Esophagus squamous epithelium (tissue), 5 donors: Measurements from ENCODE around the gene NLE1. TPM values are rescaled to one million over a fixed set of nuclear protein-coding genes. Genes with fewer than 3 reads are reported as not detected.

Experiments
- DNase-seq: peaks from one replicate; lab custom pipeline; 2025; lab: John Stamatoyannopoulos, UW
- H3K27ac ChIP-seq, 4 donors: fragments of 200-600 bp; sonication (generic); one replicate each; pipeline ENCODE4 v1.5.1; 2016 to 2019; ENCODE audit warnings: mild to moderate bottlenecking in 1 of 4
- H3K27me3 ChIP-seq, 4 donors: fragments of 200-600 bp; sonication (generic); 1 replicate in 3 of 4; 2 replicates in 1 of 4; pipeline versions ENCODE4 v1.5.1 to v1.6.0; 2017 to 2021; ENCODE audit warnings: antibody characterized with exemption in 1 of 4
- H3K36me3 ChIP-seq, 3 donors: fragments of 200-600 bp; sonication (generic); one replicate each; pipeline ENCODE4 v1.5.1; 2016 to 2019
- H3K4me1 ChIP-seq, 3 donors: fragments of 200-600 bp; sonication (generic); one replicate each; pipeline ENCODE4 v1.5.1; 2017 to 2019
- H3K4me3 ChIP-seq, 4 donors: fragments of 200-600 bp; sonication (generic); 1 replicate in 3 of 4; 2 replicates in 1 of 4; pipeline ENCODE4 v1.5.1; 2016 to 2019; ENCODE audit warnings: mild to moderate bottlenecking in 2 of 4, moderate library complexity in 1 of 4
- H3K9me3 ChIP-seq, 3 donors: fragments of 200-600 bp; sonication (generic); one replicate each; pipeline ENCODE4 v1.5.1; 2016 to 2019
- POLR2A ChIP-seq, 4 donors: fragments of 450-650 bp; IDR thresholded peaks; one replicate each; pipeline ENCODE4 v1.6.1; 2017; ENCODE audit warnings: antibody characterized with exemption in 4 of 4, mild to moderate bottlenecking in 4 of 4, moderate library complexity in 3 of 4
- WGBS, 2 donors: methylation state at CpG; one replicate each; pipeline ENCODE4 v1.1.5; 2018; 5-methylcytosine and 5-hydroxymethylcytosine counted together
- intact Hi-C: fragments of 100-400 bp; cut with DNase I; formaldehyde crosslinking; loops from one replicate; pipeline ENCODE4 v1.15.0; 2022
- total RNA-seq, 4 donors: library from RNA; depleted of rRNA; stranded (reverse); fragments of >200 nt; gene quantifications; one replicate each; pipeline ENCODE4 v1.1.0, GENCODE V29; 2016
- TF ChIP-seq, protein P1 (sequence below), 6 experiments: fragments of 450-650 bp in 4 of 6; fragments of 200-600 bp in 2 of 6; sonication (generic) in 2 of 6; IDR thresholded peaks; one replicate each; pipeline ENCODE4 v1.5.1; 2016 to 2019; ENCODE audit warnings: antibody characterized with exemption in 6 of 6, mild to moderate bottlenecking in 4 of 6, moderate library complexity in 4 of 6
- donor health status: DM: yes; HTN: yes; CAD: no.

The NLE1 gene
- total RNA-seq, 4 donors from 2014 or later: 8.2 to 19.6 (median 17.8) TPM

DNA sequence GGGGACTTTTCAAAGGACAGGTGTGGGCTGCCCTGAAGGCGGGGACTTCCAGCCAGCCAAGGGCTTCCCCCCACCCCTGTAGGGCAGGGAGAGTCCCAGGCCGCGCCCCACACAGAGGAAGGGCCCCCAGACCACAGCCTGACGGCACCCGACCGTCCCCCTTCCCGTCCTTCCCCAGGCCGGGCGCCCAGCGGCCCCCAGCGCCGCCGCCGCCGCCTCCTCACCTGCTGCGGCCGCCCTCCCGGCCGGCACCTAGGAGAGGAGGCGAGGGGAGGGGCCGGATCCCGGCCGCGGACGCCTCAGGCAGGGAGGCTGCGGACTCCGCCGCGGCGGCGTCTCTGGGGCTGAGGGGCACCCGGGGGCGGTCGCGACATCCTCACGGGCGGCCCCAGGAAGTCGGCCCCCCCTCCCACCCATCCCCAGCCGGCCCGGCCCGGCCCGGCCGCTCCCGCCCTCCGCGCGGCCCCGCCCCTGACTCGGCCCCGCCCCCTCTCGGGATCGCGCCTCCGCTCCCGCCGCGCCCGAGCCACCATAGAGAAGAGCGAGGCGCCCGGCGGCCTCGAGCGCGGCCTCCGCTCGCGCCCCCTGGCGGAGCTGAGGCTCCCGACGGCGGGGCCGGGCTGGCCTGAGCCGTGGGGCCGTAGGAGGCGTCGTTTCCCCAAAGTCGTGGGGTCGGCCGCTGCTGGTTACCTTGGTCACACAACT, 53.1 kb downstream of the NLE1 start:
- Histone ChIP-seq H3K4me3 (peak overlapping the region; percentile 67 to 87 (median 78)), H3K27ac (peak overlapping the region; percentile 91 to 97 (median 95)), H3K9me3 (no peaks in the 10 kb centered on the region), H3K36me3 (no peaks in the 10 kb centered on the region), H3K27me3 (no peaks in the 10 kb centered on the region), H3K4me1 (peaks cover 11 to 52% (median 15%) of the 10 kb centered on the region in 3 donors)
- DNase-seq: peak; percentile 20
- TF ChIP-seq, protein P1, sequence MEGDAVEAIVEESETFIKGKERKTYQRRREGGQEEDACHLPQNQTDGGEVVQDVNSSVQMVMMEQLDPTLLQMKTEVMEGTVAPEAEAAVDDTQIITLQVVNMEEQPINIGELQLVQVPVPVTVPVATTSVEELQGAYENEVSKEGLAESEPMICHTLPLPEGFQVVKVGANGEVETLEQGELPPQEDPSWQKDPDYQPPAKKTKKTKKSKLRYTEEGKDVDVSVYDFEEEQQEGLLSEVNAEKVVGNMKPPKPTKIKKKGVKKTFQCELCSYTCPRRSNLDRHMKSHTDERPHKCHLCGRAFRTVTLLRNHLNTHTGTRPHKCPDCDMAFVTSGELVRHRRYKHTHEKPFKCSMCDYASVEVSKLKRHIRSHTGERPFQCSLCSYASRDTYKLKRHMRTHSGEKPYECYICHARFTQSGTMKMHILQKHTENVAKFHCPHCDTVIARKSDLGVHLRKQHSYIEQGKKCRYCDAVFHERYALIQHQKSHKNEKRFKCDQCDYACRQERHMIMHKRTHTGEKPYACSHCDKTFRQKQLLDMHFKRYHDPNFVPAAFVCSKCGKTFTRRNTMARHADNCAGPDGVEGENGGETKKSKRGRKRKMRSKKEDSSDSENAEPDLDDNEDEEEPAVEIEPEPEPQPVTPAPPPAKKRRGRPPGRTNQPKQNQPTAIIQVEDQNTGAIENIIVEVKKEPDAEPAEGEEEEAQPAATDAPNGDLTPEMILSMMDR (IDR thresholded peaks at IDR 0.05): peak; percentile 72 to 95 (median 92)
- TF ChIP-seq POLR2A (IDR thresholded peaks at IDR 0.05): peak in 2 of 4 donors; percentile 46 to 77
- intact Hi-C loops: loop anchor here (5.0 kb wide), 1 partner anchor 107 kb away; the partner anchor contains the start of gene LIG3
- 0% methylated on average over 6 of the region's 80 CpGs; no CpG with 5 or more reads in 1 of the 2 donors for WGBS, 2 donors

DNA sequence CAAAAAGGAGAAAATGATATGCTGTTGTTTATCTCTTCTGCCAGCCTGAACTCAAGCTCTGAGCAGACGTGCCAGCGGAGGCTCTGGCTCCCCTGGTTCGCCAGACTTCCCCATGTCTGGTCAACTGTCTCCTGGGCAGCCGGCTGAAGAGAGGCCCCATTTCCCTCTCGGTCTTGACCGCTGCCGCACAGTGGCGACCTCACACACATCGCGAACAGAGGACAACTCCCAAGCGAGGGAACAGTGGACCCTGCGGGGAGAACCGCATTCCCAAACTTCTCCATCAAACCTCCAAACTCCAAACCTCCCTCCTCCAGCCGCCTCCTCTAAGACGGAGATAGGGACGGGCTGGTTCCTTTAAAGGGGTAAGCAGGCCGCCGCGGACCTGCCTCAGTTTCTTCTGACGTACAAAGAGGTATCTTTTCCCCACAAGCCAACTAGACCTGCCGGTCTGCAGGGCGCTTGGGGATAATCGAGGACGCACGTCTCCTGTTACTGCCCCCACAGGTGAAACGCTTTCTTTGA, 53.7 kb downstream of the NLE1 start:
- intact Hi-C loops: loop anchor here (5.0 kb wide), 1 partner anchor 106 kb away; the partner anchor contains the start of gene LIG3
- peak overlapping the region; percentile 91 to 97 (median 95) for H3K27ac ChIP-seq
- H3K4me1 ChIP-seq: peaks cover 11 to 58% (median 19%) of the 10 kb centered on the region in 3 donors
- peak overlapping the region; percentile 67 to 87 (median 78) for H3K4me3 ChIP-seq
- TF ChIP-seq, protein P1 (IDR thresholded peaks at IDR 0.05): peak in 1 of 6 experiments; percentile 6
- no peak for TF ChIP-seq POLR2A (IDR thresholded peaks at IDR 0.05)
- no peaks in the 10 kb centered on the region for H3K27me3 ChIP-seq
- 0 to 3% methylated on average over 5 to 13 of the region's 26 CpGs for WGBS, 2 donors
- no peaks in the 10 kb centered on the region for H3K9me3 ChIP-seq
- DNase-seq: no peak
- no peaks in the 10 kb centered on the region for H3K36me3 ChIP-seq

DNA sequence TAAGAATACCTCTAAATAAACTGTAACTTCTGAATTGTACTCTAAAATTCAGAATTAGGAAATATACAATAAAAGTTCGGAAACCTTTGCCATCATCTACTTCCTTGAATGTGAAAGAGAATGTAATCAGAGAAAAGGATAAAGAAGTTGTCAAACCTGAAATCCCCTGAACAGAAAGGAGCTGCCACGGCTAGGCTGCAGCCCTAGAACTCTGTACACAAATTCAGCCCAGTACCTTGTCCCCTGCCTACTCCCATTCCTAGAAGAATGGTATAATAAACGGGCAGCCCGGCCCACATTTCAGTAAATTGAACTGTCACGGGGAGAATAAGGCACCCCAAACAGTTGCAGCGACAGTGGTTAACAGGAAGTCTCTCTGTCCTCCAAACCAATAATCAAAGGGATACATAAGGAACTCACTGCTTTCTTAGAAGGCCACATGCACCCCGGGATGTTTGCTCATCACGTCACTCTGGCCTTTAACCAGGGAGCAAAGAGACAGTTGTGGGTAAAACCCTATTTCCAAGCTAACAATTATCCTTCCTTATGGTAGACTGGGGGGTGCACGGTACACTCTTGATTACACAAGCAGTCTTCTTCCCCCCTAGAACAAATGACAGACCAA, 54.3 kb downstream of the NLE1 start:
- Histone ChIP-seq H3K27ac (peak overlapping the region; percentile 91 to 97 (median 95)), H3K36me3 (no peaks in the 10 kb centered on the region), H3K4me3 (peak overlapping the region; percentile 67 to 87 (median 78)), H3K27me3 (no peaks in the 10 kb centered on the region), H3K4me1 (peaks cover 11 to 64% (median 19%) of the 10 kb centered on the region in 3 donors), H3K9me3 (no peaks in the 10 kb centered on the region)
- intact Hi-C loops: loop anchor here (5.0 kb wide), 1 partner anchor 106 kb away; the partner anchor contains the start of gene LIG3
- DNase-seq: no peak
- TF ChIP-seq, protein P1 (IDR thresholded peaks at IDR 0.05): no peak
- peak in 1 of 4 donors; percentile 20 for TF ChIP-seq POLR2A (IDR thresholded peaks at IDR 0.05)
- 8 to 16% methylated on average over 6 to 9 of the region's 9 CpGs for WGBS, 2 donors

DNA sequence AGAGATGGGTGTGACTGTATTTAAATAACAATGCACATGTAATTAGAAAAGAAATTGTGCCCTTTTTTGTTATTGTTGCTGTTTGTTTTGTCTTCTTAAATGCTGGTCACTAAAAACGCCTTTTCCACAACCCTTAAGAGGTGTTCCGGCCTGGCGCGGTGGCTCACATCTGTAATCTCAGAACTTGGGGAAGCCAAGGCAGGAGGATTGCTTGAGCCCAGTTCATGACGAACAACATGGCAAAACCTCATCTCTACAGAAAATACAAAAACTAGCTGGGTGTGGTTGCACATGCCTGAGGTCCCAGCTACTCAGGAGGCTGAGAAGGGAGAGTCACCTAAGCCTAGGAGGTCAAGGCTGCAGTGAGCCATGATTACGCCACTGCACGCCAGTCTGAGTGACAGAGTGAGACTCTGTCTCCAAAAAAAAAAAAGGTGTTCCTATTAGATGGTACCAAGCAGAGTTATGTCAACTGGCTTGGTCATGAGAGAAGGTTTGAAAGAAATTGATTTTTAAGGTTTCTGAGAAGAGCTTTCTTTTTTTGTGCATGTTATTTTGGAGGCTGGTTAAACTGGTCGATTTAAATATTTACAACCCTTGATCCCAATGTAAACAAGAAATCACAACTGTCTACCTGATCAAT, 55.1 kb downstream of the NLE1 start:
- peaks cover 14 to 72% (median 25%) of the 10 kb centered on the region in 3 donors for H3K4me1 ChIP-seq
- H3K27ac ChIP-seq: peak overlapping the region; percentile 91 to 97 (median 95)
- H3K27me3 ChIP-seq: no peaks in the 10 kb centered on the region
- no peaks in the 10 kb centered on the region for H3K9me3 ChIP-seq
- intact Hi-C loops: loop anchor here (5.0 kb wide), 1 partner anchor 105 kb away; the partner anchor contains the start of gene LIG3
- DNase-seq: no peak
- H3K4me3 ChIP-seq: peak overlapping the region; percentile 67 to 87 (median 78)
- WGBS, 2 donors: 67 to 80% methylated on average over 6 to 8 of the region's 8 CpGs
- TF ChIP-seq POLR2A (IDR thresholded peaks at IDR 0.05): no peak
- TF ChIP-seq, protein P1 (IDR thresholded peaks at IDR 0.05): no peak
- H3K36me3 ChIP-seq: no peaks in the 10 kb centered on the region
